OCI-LY7 (cell line): ENCODE data around the gene LUC7L2.

Experiments used
- CTCF ChIP-seq: fragments of 200-600 bp; sonication (generic); conservative IDR thresholded peaks from 2 replicates; pipeline ENCODE4 v1.5.1; 2014; ENCODE audit warnings: mild to moderate bottlenecking, antibody characterized with exemption, low read length, moderate library complexity, mixed read lengths
- EZH2phosphoT487 ChIP-seq: fragments of 200-600 bp; sonication (generic); IDR thresholded peaks from 2 replicates; pipeline ENCODE4 v1.6.1; 2018; ENCODE audit warnings: low read depth, borderline replicate concordance, mild to moderate bottlenecking, mixed run types, antibody characterized with exemption, low read length, moderate library complexity, mixed read lengths

DNA sequence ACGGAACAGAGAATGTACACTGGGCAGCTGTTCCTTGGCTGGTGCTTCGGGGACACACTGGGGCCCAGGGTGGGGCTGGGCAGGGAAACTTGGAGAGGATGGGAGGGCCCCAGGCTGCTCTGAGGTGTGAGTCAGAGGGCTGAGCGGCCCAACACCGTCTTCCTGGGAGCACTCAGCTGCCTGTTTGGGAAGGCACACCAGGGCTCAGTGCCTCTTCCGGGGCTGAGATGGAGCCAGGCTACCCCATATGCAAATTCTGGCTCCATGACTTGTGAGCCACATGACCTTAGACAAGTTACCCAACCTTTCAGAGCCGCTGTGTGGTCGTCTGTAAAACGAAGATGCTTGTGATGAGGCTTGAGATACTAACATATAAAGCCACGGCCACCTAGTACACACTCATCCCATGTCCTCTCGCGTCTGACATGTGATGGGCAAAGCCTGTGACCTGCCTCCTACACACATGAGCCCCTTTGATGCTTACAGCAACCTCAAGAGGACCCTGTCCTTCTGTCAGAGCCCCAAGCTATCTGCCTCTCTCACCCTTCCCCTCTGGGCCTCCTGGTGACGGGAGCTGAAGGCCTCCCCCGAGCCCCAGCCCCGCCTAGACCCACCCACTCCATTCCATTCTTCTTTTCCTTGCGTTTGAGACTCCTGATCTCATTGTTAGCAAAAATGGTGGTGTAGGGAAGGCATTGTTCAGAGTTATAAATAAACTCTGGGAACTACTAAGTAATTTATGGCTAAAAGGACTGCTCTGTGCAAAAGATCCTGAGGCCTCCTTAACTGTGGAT lies 97.7 kb downstream of the LUC7L2 start:
- TF ChIP-seq CTCF (no peak), EZH2phosphoT487 (no peak)
